Calu3 (cell line): ENCODE results near the gene DYNC1I1. TPM values are rescaled to one million over a fixed set of nuclear protein-coding genes. Genes with fewer than 3 reads are reported as not detected.

ENCODE experiments used
- BruUV-seq: library from RNA; stranded (reverse); fragments of 400-500 nt; replicated peaks from 2 replicates; lab custom pipeline; 2021; lab: Mats Ljungman, UMichigan
- CTCF ChIA-PET: fragments of 300-600 bp; sonication (Branson Sonifier 250); formaldehyde crosslinking; loops from one replicate; lab custom pipeline; 2022; ENCODE audit warnings: antibody characterized with exemption; lab: Charles Lee
- DNase-seq: peaks from one replicate; pipeline ENCODE4 v3.0.0; 2022
- H3K27ac Mint-ChIP-seq: one replicate; pipeline ENCODE4 v1.8.0; 2022; ENCODE audit warnings: mixed read lengths; ENCODE audit not compliant: unreplicated experiment
- H3K27me3 Mint-ChIP-seq: one replicate; pipeline ENCODE4 v1.8.0; 2022; ENCODE audit warnings: mixed read lengths; ENCODE audit not compliant: unreplicated experiment
- H3K36me3 Mint-ChIP-seq: one replicate; pipeline ENCODE4 v1.8.0; 2022; ENCODE audit warnings: mild to moderate bottlenecking, moderate library complexity, mixed read lengths; ENCODE audit not compliant: insufficient read depth, unreplicated experiment
- H3K4me1 Mint-ChIP-seq: one replicate; pipeline ENCODE4 v1.8.0; 2022; ENCODE audit warnings: mild to moderate bottlenecking, low read depth, mixed read lengths; ENCODE audit not compliant: unreplicated experiment
- H3K4me3 Mint-ChIP-seq: one replicate; pipeline ENCODE4 v1.8.0; 2022; ENCODE audit warnings: mild to moderate bottlenecking, low read depth, moderate library complexity, mixed read lengths; ENCODE audit not compliant: unreplicated experiment
- H3K9me3 Mint-ChIP-seq: one replicate; pipeline ENCODE4 v1.8.0; 2022; ENCODE audit warnings: low read depth, mixed read lengths; ENCODE audit not compliant: unreplicated experiment
- CTCF ChIP-seq: fragments of 200-600 bp; IDR thresholded peaks from one replicate; pipeline ENCODE4 v1.8.0; 2022; ENCODE audit warnings: antibody characterized with exemption; ENCODE audit not compliant: unreplicated experiment
- intact Hi-C: fragments of 100-400 bp; cut with micrococcal nuclease; formaldehyde crosslinking; loops from one replicate; pipeline ENCODE4 v1.10.0; 2022; ENCODE audit not compliant: unreplicated experiment
- total RNA-seq: library from RNA; stranded (reverse); gene quantifications from 2 replicates; pipeline ENCODE4 v1.2.3, GENCODE V29; 2022

The DYNC1I1 gene
- total RNA-seq, 1 experiment from 2014 or later, result 0.73 TPM

- no peaks in the 10 kb centered on the region for H3K4me1 Mint-ChIP-seq
- CTCF ChIA-PET, result no interaction called here
- H3K36me3 Mint-ChIP-seq, result no peaks in the 10 kb centered on the region
- no peak for TF ChIP-seq CTCF
- no peak overlapping the region for H3K4me3 Mint-ChIP-seq
- H3K9me3 Mint-ChIP-seq, result no peaks in the 10 kb centered on the region
- BruUV-seq, result no TSS peak
- DNase-seq, result no peak
- H3K27me3 Mint-ChIP-seq, result peaks cover 36% of the 10 kb centered on the region
- intact Hi-C loops, result no loop called here
- no peak overlapping the region for H3K27ac Mint-ChIP-seq
Observed at GRCh38 chr7:95736635-95737034, 35.7 kb upstream of the DYNC1I1 start.

GRCh38 chr7:95737828-95738505 is 34.4 kb upstream of the DYNC1I1 start:
- Mint-ChIP-seq H3K4me3 (no peak overlapping the region), H3K4me1 (no peaks in the 10 kb centered on the region), H3K9me3 (no peaks in the 10 kb centered on the region), H3K27ac (no peak overlapping the region), H3K36me3 (no peaks in the 10 kb centered on the region), H3K27me3 (peaks cover 39% of the 10 kb centered on the region)
- DNase-seq, result no peak
- no peak for TF ChIP-seq CTCF
- intact Hi-C loops, result no loop called here
- no TSS peak for BruUV-seq
- CTCF ChIA-PET, result no interaction called here

GRCh38 chr7:95749044-95749443 is 23.3 kb upstream of the DYNC1I1 start:
- no peaks in the 10 kb centered on the region for H3K9me3 Mint-ChIP-seq
- CTCF ChIA-PET, result no interaction called here
- H3K36me3 Mint-ChIP-seq, result no peaks in the 10 kb centered on the region
- no peak overlapping the region for H3K4me3 Mint-ChIP-seq
- H3K4me1 Mint-ChIP-seq, result no peaks in the 10 kb centered on the region
- BruUV-seq, result no TSS peak
- H3K27me3 Mint-ChIP-seq, result peaks cover 14% of the 10 kb centered on the region
- DNase-seq, result no peak
- TF ChIP-seq CTCF, result no peak
- H3K27ac Mint-ChIP-seq, result no peak overlapping the region
- intact Hi-C loops, result no loop called here

GRCh38 chr7:95749515-95749914 is 22.8 kb upstream of the DYNC1I1 start:
- intact Hi-C loops, result no loop called here
- Mint-ChIP-seq H3K4me1 (no peaks in the 10 kb centered on the region), H3K4me3 (no peak overlapping the region), H3K36me3 (no peaks in the 10 kb centered on the region), H3K9me3 (no peaks in the 10 kb centered on the region), H3K27me3 (peaks cover 14% of the 10 kb centered on the region), H3K27ac (no peak overlapping the region)
- DNase-seq, result no peak
- no TSS peak for BruUV-seq
- CTCF ChIA-PET, result no interaction called here
- no peak for TF ChIP-seq CTCF
